Activated CD4-positive, alpha-beta T cell treated with anti-CD3 and anti-CD28 coated beads for 36 hours (primary cell): ENCODE data around the gene ITGA3. TPM values are rescaled to one million over a fixed set of nuclear protein-coding genes. Genes with fewer than 3 reads are reported as not detected.

Experiments used
- ATAC-seq: fragments of 200-7000 bp; cut with Tn5 transposase; one replicate; pipeline ENCODE4 v1.10.0; 2021; ENCODE audit warnings: mild to moderate bottlenecking, moderate library complexity
- CTCF ChIA-PET: fragments of 350-600 bp; sonication (Branson Sonifier 250); formaldehyde crosslinking; loops from one replicate; lab custom pipeline; 2021; ENCODE audit warnings: antibody characterized with exemption; lab: Charles Lee
- POLR2A ChIA-PET: fragments of 350-600 bp; sonication (Branson Sonifier 250); formaldehyde crosslinking; loops from one replicate; lab custom pipeline; 2021; ENCODE audit warnings: antibody characterized with exemption, inconsistent platforms; lab: Charles Lee
- DNase-seq: peaks from one replicate; pipeline ENCODE4 v3.0.0-alpha.2; 2020
- H3K27ac Mint-ChIP-seq: one replicate; pipeline ENCODE4 v1.8.0; 2021; ENCODE audit warnings: mixed read lengths
- H3K27me3 Mint-ChIP-seq: one replicate; pipeline ENCODE4 v1.8.0; 2021; ENCODE audit warnings: mixed read lengths
- H3K36me3 Mint-ChIP-seq: one replicate; pipeline ENCODE4 v1.8.0; 2021; ENCODE audit warnings: low read depth, mixed read lengths
- H3K4me1 Mint-ChIP-seq: one replicate; pipeline ENCODE4 v1.8.0; 2021; ENCODE audit warnings: mixed read lengths
- H3K4me3 Mint-ChIP-seq: one replicate; pipeline ENCODE4 v1.8.0; 2021; ENCODE audit warnings: mild to moderate bottlenecking, moderate library complexity, mixed read lengths
- H3K9me3 Mint-ChIP-seq: one replicate; pipeline ENCODE4 v1.8.0; 2021; ENCODE audit warnings: low read depth, mixed read lengths
- intact Hi-C, 2 experiments: fragments of 100-400 bp; cut with DNase I in 1 of 2; cut with micrococcal nuclease in 1 of 2; formaldehyde crosslinking; loops; one replicate each; pipeline versions ENCODE4 v1.14.2 to v1.15.1; 2022 to 2024; cut with DNase I, micrococcal nuclease
- total RNA-seq, 2 experiments: library from RNA; stranded (reverse); gene quantifications; one replicate each; pipeline ENCODE4 v1.2.3, GENCODE V29; 2021

ITGA3 gene
- total RNA-seq, 2 experiments from 2014 or later = 6.8 to 7.8 TPM

GRCh38 chr17:50063561-50064252, 7.8 kb downstream of the ITGA3 start:
- H3K4me3 Mint-ChIP-seq = no peak overlapping the region
- no peaks in the 10 kb centered on the region for H3K4me1 Mint-ChIP-seq
- H3K27me3 Mint-ChIP-seq = no peaks in the 10 kb centered on the region
- DNase-seq = no peak
- ChIA-PET CTCF (interaction anchor here (1.1 kb wide), 1 partner anchor 11 kb away, joined by 3 read pairs; no protein-coding TSS in a partner anchor), POLR2A (no interaction called here)
- intact Hi-C loops = no loop called here
- H3K27ac Mint-ChIP-seq = no peak overlapping the region
- no peak for ATAC-seq
- H3K9me3 Mint-ChIP-seq = no peaks in the 10 kb centered on the region
- H3K36me3 Mint-ChIP-seq = no peaks in the 10 kb centered on the region

- no peak for ATAC-seq
- Mint-ChIP-seq H3K4me1 (no peaks in the 10 kb centered on the region), H3K36me3 (no peaks in the 10 kb centered on the region), H3K4me3 (no peak overlapping the region), H3K9me3 (no peaks in the 10 kb centered on the region), H3K27me3 (no peaks in the 10 kb centered on the region), H3K27ac (no peak overlapping the region)
- intact Hi-C loops = no loop called here
- POLR2A ChIA-PET = no interaction called here
- no peak for DNase-seq
- CTCF ChIA-PET = interaction anchor here (0.6 to 1.1 kb wide), 3 partner anchors 9 to 12 kb away, joined by 3 to 4 read pairs (median 3); partner anchors contain the start of gene ITGA3
Observed at GRCh38 chr17:50064253-50065001, 8.5 kb downstream of the ITGA3 start.

GRCh38 chr17:50065056-50065455, 9.1 kb downstream of the ITGA3 start:
- H3K27me3 Mint-ChIP-seq = no peaks in the 10 kb centered on the region
- H3K4me3 Mint-ChIP-seq = no peak overlapping the region
- ATAC-seq (no peak), DNase-seq (no peak)
- no peaks in the 10 kb centered on the region for H3K36me3 Mint-ChIP-seq
- intact Hi-C loops = no loop called here
- ChIA-PET POLR2A (no interaction called here), CTCF (interaction anchor here (0.6 to 1.0 kb wide), 5 partner anchors 9 to 206 kb away, joined by 3 to 4 read pairs (median 3); partner anchors contain the start of gene ITGA3)
- H3K27ac Mint-ChIP-seq = no peak overlapping the region
- no peaks in the 10 kb centered on the region for H3K9me3 Mint-ChIP-seq
- no peaks in the 10 kb centered on the region for H3K4me1 Mint-ChIP-seq

- no peaks in the 10 kb centered on the region for H3K27me3 Mint-ChIP-seq
- peaks cover 6% of the 10 kb centered on the region for H3K9me3 Mint-ChIP-seq
- ATAC-seq (no peak), DNase-seq (no peak)
- ChIA-PET POLR2A (no interaction called here), CTCF (interaction anchor here (0.5 to 2.2 kb wide), 7 partner anchors 12 to 518 kb away, joined by 3 to 11 read pairs (median 3); partner anchors contain the start of genes ITGA3 and PDK2)
- H3K36me3 Mint-ChIP-seq = peaks cover 11% of the 10 kb centered on the region
- no peaks in the 10 kb centered on the region for H3K4me1 Mint-ChIP-seq
- H3K27ac Mint-ChIP-seq = no peak overlapping the region
- intact Hi-C loops = no loop called here
- H3K4me3 Mint-ChIP-seq = no peak overlapping the region
Observed at GRCh38 chr17:50066995-50067394, 11.1 kb downstream of the ITGA3 start.

GRCh38 chr17:50067996-50068395, 12.1 kb downstream of the ITGA3 start:
- POLR2A ChIA-PET = no interaction called here
- Mint-ChIP-seq H3K4me3 (no peak overlapping the region), H3K4me1 (no peaks in the 10 kb centered on the region), H3K9me3 (peaks cover 6% of the 10 kb centered on the region), H3K27ac (no peak overlapping the region), H3K36me3 (peaks cover 11% of the 10 kb centered on the region), H3K27me3 (no peaks in the 10 kb centered on the region)
- intact Hi-C loops = no loop called here
- ATAC-seq = no peak
- CTCF ChIA-PET = interaction anchor here (0.9 to 2.2 kb wide), 5 partner anchors 13 to 221 kb away, joined by 3 to 11 read pairs (median 4); partner anchors contain the start of genes ITGA3 and PDK2
- DNase-seq = no peak

GRCh38 chr17:50070908-50071680, 15.2 kb downstream of the ITGA3 start:
- ChIA-PET CTCF (no interaction called here), POLR2A (no interaction called here)
- intact Hi-C loops = no loop called here

GRCh38 chr17:50071692-50072091, 15.8 kb downstream of the ITGA3 start:
- CTCF ChIA-PET = no interaction called here
- H3K9me3 Mint-ChIP-seq = peaks cover 6% of the 10 kb centered on the region

More at GRCh38 chr17:50070908-50071680, 15.2 kb downstream of the ITGA3 start:
- Mint-ChIP-seq H3K27me3 (no peaks in the 10 kb centered on the region), H3K36me3 (peaks cover 11% of the 10 kb centered on the region), H3K4me3 (no peak overlapping the region), H3K9me3 (peaks cover 6% of the 10 kb centered on the region), H3K27ac (no peak overlapping the region), H3K4me1 (no peaks in the 10 kb centered on the region)
- DNase-seq (no peak), ATAC-seq (no peak)

GRCh38 chr17:50072130-50072529, 16.2 kb downstream of the ITGA3 start:
- DNase-seq = no peak
- Mint-ChIP-seq H3K27me3 (no peaks in the 10 kb centered on the region), H3K9me3 (peaks cover 6% of the 10 kb centered on the region), H3K36me3 (peaks cover 11% of the 10 kb centered on the region), H3K27ac (no peak overlapping the region), H3K4me1 (no peaks in the 10 kb centered on the region), H3K4me3 (no peak overlapping the region)
- intact Hi-C loops = no loop called here
- ATAC-seq = no peak
- ChIA-PET CTCF (interaction anchor here (0.6 kb wide), 1 partner anchor 189 kb away, joined by 3 read pairs; no protein-coding TSS in a partner anchor), POLR2A (no interaction called here)

More at GRCh38 chr17:50071692-50072091, 15.8 kb downstream of the ITGA3 start:
- no peak for DNase-seq
- Mint-ChIP-seq H3K27me3 (no peaks in the 10 kb centered on the region), H3K4me1 (no peaks in the 10 kb centered on the region), H3K4me3 (no peak overlapping the region), H3K27ac (no peak overlapping the region), H3K36me3 (peaks cover 11% of the 10 kb centered on the region)
- intact Hi-C loops = no loop called here
- ATAC-seq = no peak
- POLR2A ChIA-PET = no interaction called here

GRCh38 chr17:50072925-50073324, 17.0 kb downstream of the ITGA3 start:
- no peak overlapping the region for H3K27ac Mint-ChIP-seq
- no peaks in the 10 kb centered on the region for H3K4me1 Mint-ChIP-seq
- H3K4me3 Mint-ChIP-seq = no peak overlapping the region
- POLR2A ChIA-PET = no interaction called here
- intact Hi-C loops = no loop called here
- CTCF ChIA-PET = interaction anchor here (0.7 to 1.3 kb wide), 2 partner anchors 15 to 254 kb away, joined by 3 to 6 read pairs; no protein-coding TSS in a partner anchor
- H3K36me3 Mint-ChIP-seq = peaks cover 11% of the 10 kb centered on the region
- H3K27me3 Mint-ChIP-seq = no peaks in the 10 kb centered on the region
- no peak for DNase-seq
- H3K9me3 Mint-ChIP-seq = peaks cover 6% of the 10 kb centered on the region
- no peak for ATAC-seq

- peaks cover 11% of the 10 kb centered on the region for H3K36me3 Mint-ChIP-seq
- DNase-seq (no peak), ATAC-seq (no peak)
- H3K27ac Mint-ChIP-seq = no peak overlapping the region
- ChIA-PET CTCF (interaction anchor here (0.6 to 2.2 kb wide), 5 partner anchors 10 to 686 kb away, joined by 3 to 6 read pairs (median 3); partner anchors contain the start of gene PDK2), POLR2A (interaction anchor here (0.6 kb wide), 1 partner anchor 112 kb away, joined by 3 read pairs; no protein-coding TSS in a partner anchor)
- H3K4me1 Mint-ChIP-seq = no peaks in the 10 kb centered on the region
- H3K4me3 Mint-ChIP-seq = no peak overlapping the region
- intact Hi-C loops = no loop called here
- peaks cover 6% of the 10 kb centered on the region for H3K9me3 Mint-ChIP-seq
- H3K27me3 Mint-ChIP-seq = no peaks in the 10 kb centered on the region
Observed at GRCh38 chr17:50074227-50074626, 18.3 kb downstream of the ITGA3 start.
